GM23338 (cell line): ENCODE measurements around the gene PGAP1. TPM values are rescaled to one million over a fixed set of nuclear protein-coding genes. Genes with fewer than 3 reads are reported as not detected.

Experiments used
- ATAC-seq: fragments of 200-7000 bp; cut with Tn5 transposase; 3 replicates; pipeline ENCODE4 v1.9.1; 2020
- DNase-seq: peaks from one replicate; pipeline ENCODE4 v3.0.0-alpha.2; 2015; ENCODE audit warnings: low spot score
- H2AFZ ChIP-seq: fragments of 200-600 bp; sonication (generic); 2 replicates; pipeline ENCODE4 v1.8.0; 2016; ENCODE audit warnings: antibody characterized with exemption, mild to moderate bottlenecking, moderate library complexity
- H3F3A ChIP-seq: fragments of 200-600 bp; sonication (generic); replicated peaks from 2 replicates; pipeline ENCODE4 v1.8.0; 2017; ENCODE audit warnings: antibody characterized with exemption, mixed run types, low read depth
- H3K27ac ChIP-seq: fragments of 200-600 bp; sonication (generic); 2 replicates; pipeline ENCODE4 v1.6.1; 2016; ENCODE audit warnings: low read depth
- H3K27me3 ChIP-seq: fragments of 200-600 bp; sonication (generic); 2 replicates; pipeline ENCODE4 v1.8.0; 2016; ENCODE audit warnings: mild to moderate bottlenecking, mixed run types, moderate library complexity; ENCODE audit not compliant: insufficient read depth
- H3K36me3 ChIP-seq: fragments of 200-600 bp; sonication (generic); 2 replicates; pipeline ENCODE4 v1.8.0; 2016; ENCODE audit warnings: mild to moderate bottlenecking; ENCODE audit not compliant: insufficient read depth
- H3K4me1 ChIP-seq: fragments of 200-600 bp; sonication (generic); 2 replicates; pipeline ENCODE4 v1.8.0; 2016; ENCODE audit warnings: mild to moderate bottlenecking, moderate library complexity; ENCODE audit not compliant: insufficient read depth
- H3K4me2 ChIP-seq: fragments of 200-600 bp; sonication (generic); 2 replicates; pipeline ENCODE4 v1.7.1; 2017; ENCODE audit warnings: mixed run types
- H3K4me3 ChIP-seq: fragments of 200-600 bp; sonication (generic); 2 replicates; pipeline ENCODE4 v1.6.1; 2016; ENCODE audit warnings: mixed run types
- H3K79me2 ChIP-seq: fragments of 200-600 bp; sonication (generic); replicated peaks from 2 replicates; pipeline ENCODE4 v1.8.0; 2017; ENCODE audit warnings: mild to moderate bottlenecking; ENCODE audit not compliant: insufficient read depth
- H3K9me2 ChIP-seq: fragments of 200-600 bp; sonication (generic); 2 replicates; pipeline ENCODE4 v1.8.0; 2017; ENCODE audit not compliant: insufficient read depth
- H4K20me1 ChIP-seq: fragments of 200-600 bp; sonication (generic); replicated peaks from 2 replicates; pipeline ENCODE4 v1.8.0; 2017; ENCODE audit warnings: mild to moderate bottlenecking; ENCODE audit not compliant: insufficient read depth
- H3K27ac Mint-ChIP-seq: 2 replicates; pipeline ENCODE4 v1.8.0; 2020; ENCODE audit warnings: inconsistent platforms, mild to moderate bottlenecking, moderate library complexity, mixed read lengths
- H3K27me3 Mint-ChIP-seq: 3 replicates; pipeline ENCODE4 v1.8.0; 2022; ENCODE audit warnings: low read depth, mild to moderate bottlenecking, moderate library complexity, mixed read lengths, inconsistent platforms; ENCODE audit not compliant: insufficient read depth, poor library complexity
- H3K36me3 Mint-ChIP-seq: 3 replicates; pipeline ENCODE4 v1.8.0; 2021; ENCODE audit warnings: low read depth, mild to moderate bottlenecking, inconsistent platforms, moderate library complexity, mixed read lengths
- H3K4me1 Mint-ChIP-seq: 3 replicates; pipeline ENCODE4 v1.8.0; 2020; ENCODE audit warnings: mild to moderate bottlenecking, inconsistent platforms, mixed read lengths
- H3K4me3 Mint-ChIP-seq: 3 replicates; pipeline ENCODE4 v1.8.0; 2021; ENCODE audit warnings: moderate library complexity, mild to moderate bottlenecking, inconsistent platforms, mixed read lengths
- H3K9me3 Mint-ChIP-seq: 3 replicates; pipeline ENCODE4 v1.8.0; 2020; ENCODE audit warnings: moderate library complexity, mild to moderate bottlenecking, inconsistent platforms, mixed read lengths
- CREB1 ChIP-seq: fragments of 250-450 bp; sonication (Bioruptor Pico); IDR thresholded peaks from 2 replicates; pipeline ENCODE4 v1.5.0; 2020; ENCODE audit warnings: low read depth, mild to moderate bottlenecking, moderate library complexity
- CTCF ChIP-seq, 2 experiments: fragments of 200-600 bp in 1 of 2; sonication (generic) in 1 of 2; conservative IDR thresholded peaks; 2 replicates each; pipeline versions ENCODE4 v1.5.1 to v1.6.1; 2016 to 2017; ENCODE audit warnings: antibody characterized with exemption in 2 of 2, low read depth in 2 of 2, mild to moderate bottlenecking in 2 of 2, moderate library complexity in 1 of 2
- ETS1 ChIP-seq: IDR thresholded peaks from 2 replicates; pipeline ENCODE4 v1.6.1; 2016; ENCODE audit warnings: antibody characterized with exemption
- EZH2 ChIP-seq: fragments of 200-600 bp; sonication (generic); IDR thresholded peaks from one replicate; pipeline ENCODE4 v1.8.0; 2017; ENCODE audit warnings: antibody characterized with exemption, mild to moderate bottlenecking, low read depth; ENCODE audit not compliant: unreplicated experiment
- EZH2phosphoT487 ChIP-seq: fragments of 200-600 bp; sonication (generic); IDR thresholded peaks from one replicate; pipeline ENCODE4 v1.8.1; 2018; ENCODE audit warnings: antibody characterized with exemption; ENCODE audit not compliant: unreplicated experiment
- JUNB ChIP-seq: IDR thresholded peaks from one replicate; pipeline ENCODE4 v1.6.1; 2016; ENCODE audit warnings: antibody characterized with exemption; ENCODE audit not compliant: unreplicated experiment
- NANOG ChIP-seq: IDR thresholded peaks from 2 replicates; pipeline ENCODE4 v1.6.1; 2016; ENCODE audit warnings: antibody characterized with exemption, borderline replicate concordance
- POLR2AphosphoS5 ChIP-seq: IDR thresholded peaks from 2 replicates; pipeline ENCODE4 v1.6.1; 2016; ENCODE audit warnings: antibody characterized with exemption, low read depth
- REST ChIP-seq: IDR thresholded peaks from one replicate; pipeline ENCODE4 v1.6.1; 2018; ENCODE audit warnings: antibody characterized with exemption; ENCODE audit not compliant: unreplicated experiment
- STAT1 ChIP-seq: IDR thresholded peaks from one replicate; pipeline ENCODE4 v1.6.1; 2016; ENCODE audit warnings: antibody characterized with exemption; ENCODE audit not compliant: unreplicated experiment
- ZNF114 ChIP-seq: fragments of 250-450 bp; sonication (Bioruptor Pico); IDR thresholded peaks from 2 replicates; pipeline ENCODE4 v1.5.0; 2020; ENCODE audit warnings: mild to moderate bottlenecking, moderate library complexity
- ZNF331 ChIP-seq: fragments of 250-450 bp; sonication (Bioruptor Pico); IDR thresholded peaks from 2 replicates; pipeline ENCODE4 v1.5.0; 2020; ENCODE audit warnings: low read depth, mild to moderate bottlenecking, moderate library complexity
- ZNF462 ChIP-seq: fragments of 250-450 bp; sonication (Bioruptor Pico); IDR thresholded peaks from 2 replicates; pipeline ENCODE4 v1.5.0; 2020; ENCODE audit warnings: mild to moderate bottlenecking, moderate library complexity
- polyA plus RNA-seq: library from polyadenylated mRNA; unstranded; fragments of >200 nt; fragmentation: Nextera tagmentation; extraction: Ambion mirVana; gene quantifications from 2 replicates; pipeline ENCODE4 v1.2.1, GENCODE V29; 2016
- total RNA-seq: library from RNA; depleted of rRNA; stranded (reverse); fragments of >200 nt; shearing (Covaris generic); gene quantifications from 2 replicates; pipeline ENCODE4 v1.2.3, GENCODE V29; 2014

PGAP1 gene
- total and polyA plus RNA-seq, 2 experiments from 2014 or later, result 9.8 to 26.5 TPM

- Histone ChIP-seq H3K4me1 (peaks cover 36% of the 10 kb centered on the region), H3K9me2 (no peaks in the 10 kb centered on the region), H3F3A (no peaks in the 10 kb centered on the region), H3K36me3 (no peaks in the 10 kb centered on the region), H3K79me2 (no peaks in the 10 kb centered on the region), H3K4me2 (peak overlapping the region; percentile 48; the same call in 1 of the 2 replicates), H3K4me3 (no peak overlapping the region), H4K20me1 (no peaks in the 10 kb centered on the region), H3K27ac (no peak overlapping the region), H3K27me3 (no peaks in the 10 kb centered on the region), H2AFZ (peak overlapping the region; percentile 14; the same call in 1 of the 2 replicates)
- H3K4me1 Mint-ChIP-seq, result peaks cover 42% of the 10 kb centered on the region
- peaks cover 1% of the 10 kb centered on the region for H3K27me3 Mint-ChIP-seq
- peak overlapping the region; percentile 31; the same call in 1 of the 2 replicates for H3K27ac Mint-ChIP-seq
- ATAC-seq (peak; percentile 32; the same call in 2 of the 3 replicates), DNase-seq (no peak)
- no peak for TF ChIP-seq ZNF462 (CRISPR knock-in tag)
- no peak for TF ChIP-seq EZH2phosphoT487
- TF ChIP-seq STAT1, result no peak
- TF ChIP-seq POLR2AphosphoS5, result no peak
- TF ChIP-seq EZH2, result no peak
- TF ChIP-seq JUNB, result no peak
- no peak for TF ChIP-seq ZNF114 (CRISPR knock-in tag)
- no peak for TF ChIP-seq CREB1 (CRISPR knock-in tag)
- no peak for TF ChIP-seq REST
- TF ChIP-seq ETS1, result no peak
- TF ChIP-seq NANOG, result no peak
- no peak for TF ChIP-seq CTCF (conservative IDR thresholded peaks at IDR 0.05; ENCODE audit: low read depth in 2 of 2)
- no peak for TF ChIP-seq ZNF331 (CRISPR knock-in tag)
- no peaks in the 10 kb centered on the region for H3K36me3 Mint-ChIP-seq
- H3K4me3 Mint-ChIP-seq, result no peak overlapping the region
- H3K9me3 Mint-ChIP-seq, result no peaks in the 10 kb centered on the region; the same call in 2 of the 3 replicates
Observed at GRCh38 chr2:196956069-196956468, 29.6 kb upstream of the PGAP1 start.
